Measurements from ENCODE around the gene CCDC47.
A peak's percentile ranks its signal among the peaks of the same experiment; 100 is the strongest.

The CCDC47 gene

GRCh38 chr17:63773272-63774140 lies at the start of gene CCDC47:
TSS of gene CCDC47 (minus strand) at chr17:63773597. CDS start at chr17:63766175, 7,422 bp downstream.
- Histone ChIP-seq H2AFZ (ENCODE audit: low read depth, low read length, severe bottlenecking) (peak within 1 kb of the TSS; percentile 74), H3K9ac (ENCODE audit: low read length) (peak within 1 kb of the TSS; percentile 95), H3K27me3 (ENCODE audit: low read length) (no peaks in the 10 kb centered on the region), H3K9me2 (replicated peaks; ENCODE audit: insufficient read depth, low read length) (no peaks in the 10 kb centered on the region), H4K20me1 (ENCODE audit: low read depth, low read length) (peaks cover 14% of the 10 kb centered on the region; the same call in 1 of the 2 replicates), H3K36me3 (ENCODE audit: low read length) (peaks cover 5% of the 10 kb centered on the region), H3F3A (ENCODE audit: insufficient read depth) (peaks cover 3% of the 10 kb centered on the region; the same call in 1 of the 2 replicates), H3K9me3 (ENCODE audit: insufficient read depth, low read length) (no peaks in the 10 kb centered on the region), H3K4me3 (ENCODE audit: insufficient read depth, low read length, poor library complexity, severe bottlenecking) (peak within 1 kb of the TSS; percentile 84), H3K27ac (ENCODE audit: low read depth, low read length) (peak within 1 kb of the TSS; percentile 87), H3K79me2 (ENCODE audit: insufficient read depth, low read length) (peaks cover 92% of the 10 kb centered on the region), H3K4me2 (ENCODE audit: low read depth, low read length, poor library complexity, severe bottlenecking) (peak within 1 kb of the TSS; percentile 85)
- TF ChIP-seq EZH2phosphoT487 (conservative IDR thresholded peaks at IDR 0.05; ENCODE audit: low read length) (no peak), CTCF (IDR thresholded peaks at IDR 0.05; ENCODE audit: insufficient read depth, low read length, poor library complexity, severe bottlenecking) (no peak)

- Histone ChIP-seq H3K4me3 (ENCODE audit: insufficient read depth, low read length, poor library complexity, severe bottlenecking) (no peak overlapping the region), H3K36me3 (ENCODE audit: low read length) (peaks cover 18% of the 10 kb centered on the region; the same call in 1 of the 2 replicates), H3F3A (ENCODE audit: insufficient read depth) (peaks cover 5% of the 10 kb centered on the region; the same call in 1 of the 2 replicates), H2AFZ (ENCODE audit: low read depth, low read length, severe bottlenecking) (no peak overlapping the region), H4K20me1 (ENCODE audit: low read depth, low read length) (no peaks in the 10 kb centered on the region; the same call in 1 of the 2 replicates), H3K4me2 (ENCODE audit: low read depth, low read length, poor library complexity, severe bottlenecking) (no peak overlapping the region), H3K79me2 (ENCODE audit: insufficient read depth, low read length) (peaks cover 18% of the 10 kb centered on the region), H3K27me3 (ENCODE audit: low read length) (no peaks in the 10 kb centered on the region), H3K9ac (ENCODE audit: low read length) (no peak overlapping the region), H3K27ac (ENCODE audit: low read depth, low read length) (no peak overlapping the region), H3K9me2 (replicated peaks; ENCODE audit: insufficient read depth, low read length) (no peaks in the 10 kb centered on the region), H3K9me3 (ENCODE audit: insufficient read depth, low read length) (no peaks in the 10 kb centered on the region)
- TF ChIP-seq EZH2phosphoT487 (conservative IDR thresholded peaks at IDR 0.05; ENCODE audit: low read length) (no peak), CTCF (IDR thresholded peaks at IDR 0.05; ENCODE audit: insufficient read depth, low read length, poor library complexity, severe bottlenecking) (no peak)
These were observed 49.1 kb upstream of the CCDC47 start for GRCh38 chr17:63822537-63822936.

GRCh38 chr17:63821804-63822203 lies 48.4 kb upstream of the CCDC47 start:
- H3K79me2 ChIP-seq (ENCODE audit: insufficient read depth, low read length) = peaks cover 15% of the 10 kb centered on the region; the same call in 1 of the 2 replicates
- H3K9me3 ChIP-seq (ENCODE audit: insufficient read depth, low read length) = no peaks in the 10 kb centered on the region
- peaks cover 24% of the 10 kb centered on the region for H3K36me3 ChIP-seq (ENCODE audit: low read length)
- H3K4me2 ChIP-seq (ENCODE audit: low read depth, low read length, poor library complexity, severe bottlenecking) = no peak overlapping the region
- H2AFZ ChIP-seq (ENCODE audit: low read depth, low read length, severe bottlenecking) = no peak overlapping the region
- H3K27ac ChIP-seq (ENCODE audit: low read depth, low read length) = no peak overlapping the region
- H4K20me1 ChIP-seq (ENCODE audit: low read depth, low read length) = no peaks in the 10 kb centered on the region; the same call in 1 of the 2 replicates
- TF ChIP-seq CTCF (IDR thresholded peaks at IDR 0.05; ENCODE audit: insufficient read depth, low read length, poor library complexity, severe bottlenecking) = no peak
- TF ChIP-seq EZH2phosphoT487 (conservative IDR thresholded peaks at IDR 0.05; ENCODE audit: low read length) = no peak
- no peak overlapping the region for H3K9ac ChIP-seq (ENCODE audit: low read length)
- no peaks in the 10 kb centered on the region for H3K27me3 ChIP-seq (ENCODE audit: low read length)
- H3K9me2 ChIP-seq (replicated peaks; ENCODE audit: insufficient read depth, low read length) = no peaks in the 10 kb centered on the region
- H3K4me3 ChIP-seq (ENCODE audit: insufficient read depth, low read length, poor library complexity, severe bottlenecking) = no peak overlapping the region
- H3F3A ChIP-seq (ENCODE audit: insufficient read depth) = peaks cover 12% of the 10 kb centered on the region
